CD4-positive, alpha-beta T cell treated with Interleukin-21 for 1 hour (primary cell): ENCODE results near the gene RHBDD1.

Experiments
- DNase-seq: peaks from one replicate; pipeline ENCODE4 v3.0.0-alpha.2; 2020

The RHBDD1 gene

GRCh38 chr2:226888971-226889370, 53.1 kb downstream of the RHBDD1 start:
- DNase-seq = no peak

- DNase-seq = no peak
These were observed 54.4 kb downstream of the RHBDD1 start for GRCh38 chr2:226890286-226890685.

- no peak for DNase-seq
These were observed 56.1 kb downstream of the RHBDD1 start for GRCh38 chr2:226891780-226892590.

- no peak for DNase-seq
These were observed 56.9 kb downstream of the RHBDD1 start for GRCh38 chr2:226892729-226893128.

- DNase-seq = no peak
These were observed 57.4 kb downstream of the RHBDD1 start for GRCh38 chr2:226893216-226893615.

- DNase-seq = no peak
These were observed 58.9 kb downstream of the RHBDD1 start for GRCh38 chr2:226894752-226895151.

- no peak for DNase-seq
These were observed 59.7 kb downstream of the RHBDD1 start for GRCh38 chr2:226895579-226895978.

- no peak for DNase-seq
These were observed 62.3 kb downstream of the RHBDD1 start for GRCh38 chr2:226898121-226898520.

- DNase-seq = no peak
These were observed 63.0 kb downstream of the RHBDD1 start for GRCh38 chr2:226898897-226899296.

GRCh38 chr2:226902041-226902966, 66.5 kb downstream of the RHBDD1 start:
- DNase-seq = no peak

- DNase-seq = no peak
These were observed 67.3 kb downstream of the RHBDD1 start for GRCh38 chr2:226903179-226903578.

- DNase-seq = no peak
These were observed 68.7 kb downstream of the RHBDD1 start for GRCh38 chr2:226904592-226904991.

GRCh38 chr2:226905718-226906117, 69.9 kb downstream of the RHBDD1 start:
- no peak for DNase-seq

- no peak for DNase-seq
These were observed 70.4 kb downstream of the RHBDD1 start for GRCh38 chr2:226906163-226906693.

GRCh38 chr2:226909126-226909525, 73.3 kb downstream of the RHBDD1 start:
- no peak for DNase-seq

- no peak for DNase-seq
These were observed 74.0 kb downstream of the RHBDD1 start for GRCh38 chr2:226909836-226910235.

GRCh38 chr2:226910384-226910783, 74.5 kb downstream of the RHBDD1 start:
- no peak for DNase-seq

- no peak for DNase-seq
These were observed 76.1 kb downstream of the RHBDD1 start for GRCh38 chr2:226911932-226912331.

GRCh38 chr2:226913641-226914040, 77.8 kb downstream of the RHBDD1 start:
- DNase-seq = no peak

- DNase-seq = no peak
These were observed 80.0 kb downstream of the RHBDD1 start for GRCh38 chr2:226915846-226916360.

- no peak for DNase-seq
These were observed 80.8 kb downstream of the RHBDD1 start for GRCh38 chr2:226916669-226917068.

GRCh38 chr2:226932443-226932842, 96.6 kb downstream of the RHBDD1 start:
- no peak for DNase-seq

GRCh38 chr2:226934546-226935201, 98.8 kb downstream of the RHBDD1 start:
- no peak for DNase-seq
